DMS 273 treated with DMSO at 0.1 percent for 48 hours (cell line): ENCODE data around the gene MYCN.
"Not testable (repeated sequence)": the region's sequence is repeated elsewhere in the genome, so short reads cannot be mapped to it uniquely, and the experiment has no call there.

Experiments
- DNase-seq: peaks from one replicate; lab custom pipeline; 2025; lab: John Stamatoyannopoulos, UW

MYCN gene

DNA sequence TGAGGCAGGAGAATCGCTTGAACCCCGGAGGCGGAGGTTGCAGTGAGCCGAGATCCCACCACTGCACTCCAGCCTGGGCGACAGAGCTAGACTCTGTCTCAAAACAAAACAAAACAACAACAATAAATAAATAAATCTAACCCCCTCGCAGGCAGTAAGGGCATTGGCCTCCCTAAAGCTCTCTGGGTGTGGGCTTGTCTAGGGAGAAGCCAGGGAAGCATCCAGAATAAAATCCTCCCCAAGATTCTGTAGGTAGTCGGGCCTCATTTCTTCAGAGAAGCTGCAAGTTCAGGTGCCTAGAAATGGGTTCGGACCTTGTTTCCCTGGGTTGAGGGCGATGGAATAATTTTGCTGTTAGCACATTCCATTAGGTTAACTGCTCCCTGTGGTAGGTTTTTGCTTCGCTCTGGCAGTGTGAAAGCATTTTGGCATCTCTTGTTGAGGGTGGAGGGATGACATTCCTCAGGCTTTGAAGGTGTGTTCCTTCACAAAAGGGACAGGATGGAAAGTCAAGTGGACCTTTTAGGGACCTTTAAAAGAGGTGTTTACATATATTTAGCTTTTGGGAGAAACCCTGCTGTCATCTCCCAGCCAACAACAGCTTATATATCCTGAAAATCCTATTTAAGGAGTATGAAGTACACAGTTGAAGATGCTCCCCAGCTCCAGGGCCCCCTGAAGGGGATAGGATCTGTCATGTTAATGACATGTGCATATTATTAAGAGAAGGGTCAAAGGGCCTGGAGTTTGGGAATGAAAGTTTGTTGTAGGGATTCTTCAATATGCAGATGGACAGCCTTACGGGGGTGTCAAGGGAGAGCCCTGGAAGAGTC lies 17.7 kb downstream of the MYCN start:
- DNase-seq, result no peak

DNA sequence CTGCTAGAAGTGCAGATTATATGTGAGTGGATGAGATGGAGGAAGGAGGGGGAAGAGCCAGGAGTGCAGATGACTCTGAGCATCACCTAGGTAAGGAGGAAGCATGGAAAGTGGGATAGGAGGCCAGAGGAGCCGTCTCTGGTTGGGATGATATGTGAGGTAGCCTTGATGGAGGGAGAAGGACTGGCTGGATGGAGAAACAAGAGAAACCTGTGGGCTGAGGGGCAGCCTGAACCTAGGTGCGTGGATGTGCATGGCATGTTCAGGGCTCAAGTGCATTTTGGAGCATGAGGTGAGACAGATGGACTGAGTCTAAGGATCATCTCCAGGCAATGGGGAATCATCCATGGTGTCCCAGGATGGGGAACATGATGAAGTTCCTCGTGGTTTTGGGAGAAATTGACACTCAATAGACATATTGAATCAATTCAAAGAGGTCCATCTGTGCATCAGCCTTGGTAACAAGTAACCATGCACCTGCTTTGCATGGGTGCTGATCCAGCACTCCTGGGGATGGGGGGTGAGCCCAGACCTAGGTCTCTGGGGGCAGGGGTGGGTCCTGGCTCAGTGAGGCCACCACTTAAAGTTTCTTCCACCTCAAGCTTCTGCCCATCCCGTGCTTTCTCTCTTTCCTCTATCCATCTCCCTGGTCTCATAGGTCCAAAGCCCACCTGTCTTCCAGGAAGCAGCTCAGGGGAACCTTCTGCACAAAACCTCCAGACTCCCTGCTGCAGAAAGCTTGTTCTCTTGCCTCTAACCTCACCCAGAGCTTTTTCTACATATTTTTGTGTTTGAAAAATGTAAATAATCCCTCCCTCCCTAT lies 19.2 kb downstream of the MYCN start:
- DNase-seq, result no peak

- DNase-seq, result not testable (repeated sequence)
Observed at GRCh38 chr2:15960154-15960520, 19.8 kb downstream of the MYCN start.

DNA sequence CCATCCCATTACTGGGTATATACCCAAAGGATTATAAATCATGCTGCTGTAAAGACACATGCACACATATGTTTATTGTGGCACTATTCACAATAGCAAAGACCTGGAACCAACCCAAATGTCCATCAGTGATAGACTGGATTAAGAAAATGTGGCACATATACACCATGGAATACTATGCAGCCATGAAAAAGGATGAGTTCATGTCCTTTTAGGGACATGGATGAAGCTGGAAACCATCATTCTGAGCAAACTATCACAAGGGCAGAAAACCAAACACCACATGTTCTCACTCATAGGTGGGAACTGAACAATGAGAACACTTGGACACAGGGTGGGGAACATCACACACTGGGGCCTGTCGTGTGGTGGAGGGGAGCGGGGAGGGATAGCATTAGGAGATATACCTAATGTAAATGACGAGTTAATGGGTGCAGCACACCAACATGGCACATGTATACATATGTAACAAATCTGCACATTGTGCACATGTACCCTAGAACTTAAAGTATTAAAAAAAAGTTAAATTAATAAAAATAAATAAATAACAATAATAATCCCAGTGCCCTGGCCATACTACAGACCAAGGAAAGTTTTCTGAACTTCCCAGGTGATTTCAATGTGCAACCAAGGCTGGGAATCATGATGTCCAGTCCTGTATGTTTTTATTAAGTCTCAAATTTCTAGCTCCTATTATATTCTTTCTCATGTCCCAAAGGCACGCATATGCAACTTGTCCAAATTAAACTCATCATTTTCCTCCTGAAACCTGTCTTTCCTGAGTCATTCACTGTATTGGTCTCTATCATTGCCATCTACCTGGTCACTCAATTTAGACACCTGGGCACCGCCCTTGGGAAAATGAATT lies 23.0 kb downstream of the MYCN start:
- not testable (repeated sequence) for DNase-seq

DNA sequence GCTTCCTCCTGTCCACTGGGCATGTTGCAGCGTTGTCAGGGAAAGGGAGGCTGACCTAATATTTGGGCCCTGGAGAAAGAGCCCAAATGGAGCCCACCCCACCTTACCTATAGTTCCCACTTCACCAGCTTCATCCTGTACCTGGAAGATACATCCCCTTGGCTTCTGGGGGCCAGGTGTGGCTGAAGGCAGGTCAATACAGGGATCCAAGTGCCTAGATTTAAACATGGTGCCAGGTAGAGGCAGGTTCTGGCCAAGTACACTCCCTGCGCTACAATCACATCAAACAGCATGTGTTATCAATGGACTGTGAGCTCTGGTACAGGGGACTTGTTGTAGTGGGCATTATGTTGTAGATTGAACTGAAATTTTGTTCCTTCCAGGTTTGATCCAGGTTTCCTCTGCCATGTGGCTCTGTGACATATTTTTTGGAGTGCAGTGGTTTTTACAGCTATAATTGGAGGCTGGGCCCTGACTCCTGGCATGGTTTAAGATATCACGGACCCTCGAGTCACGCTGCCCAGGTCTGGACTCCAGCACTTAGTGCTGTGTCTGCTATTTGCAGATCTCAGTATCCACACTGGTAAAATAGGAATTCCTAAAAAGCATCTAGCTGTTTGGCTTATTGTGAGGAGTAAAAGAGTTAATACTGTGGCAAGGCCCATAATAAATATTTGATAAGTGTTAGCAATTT lies 23.8 kb downstream of the MYCN start:
- no peak for DNase-seq

GRCh38 chr2:15964936-15965563 lies 24.7 kb downstream of the MYCN start:
- no peak for DNase-seq

DNA sequence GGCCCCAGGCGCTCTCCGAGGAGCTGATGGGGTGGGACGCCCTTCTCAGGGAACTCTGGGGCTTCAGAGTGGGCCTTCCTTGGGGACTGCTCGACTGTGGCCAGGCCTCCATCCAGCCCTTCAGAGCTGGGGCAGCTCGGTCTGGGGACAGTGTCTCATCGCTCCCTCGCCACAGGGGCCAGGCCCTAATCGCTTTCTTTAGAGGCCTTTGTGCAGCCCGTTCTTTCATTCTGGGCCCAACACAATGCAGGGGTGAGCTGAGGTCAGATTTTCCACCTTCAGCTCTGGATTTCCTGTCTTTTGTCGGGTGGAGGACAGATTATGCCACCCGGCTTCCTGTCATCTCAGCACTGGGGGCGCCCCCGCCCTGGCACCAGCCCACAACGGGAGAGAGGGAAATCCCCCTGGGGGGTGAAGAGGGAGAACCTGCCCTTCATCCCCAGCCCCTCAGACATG lies 25.2 kb downstream of the MYCN start:
- no peak for DNase-seq

DNA sequence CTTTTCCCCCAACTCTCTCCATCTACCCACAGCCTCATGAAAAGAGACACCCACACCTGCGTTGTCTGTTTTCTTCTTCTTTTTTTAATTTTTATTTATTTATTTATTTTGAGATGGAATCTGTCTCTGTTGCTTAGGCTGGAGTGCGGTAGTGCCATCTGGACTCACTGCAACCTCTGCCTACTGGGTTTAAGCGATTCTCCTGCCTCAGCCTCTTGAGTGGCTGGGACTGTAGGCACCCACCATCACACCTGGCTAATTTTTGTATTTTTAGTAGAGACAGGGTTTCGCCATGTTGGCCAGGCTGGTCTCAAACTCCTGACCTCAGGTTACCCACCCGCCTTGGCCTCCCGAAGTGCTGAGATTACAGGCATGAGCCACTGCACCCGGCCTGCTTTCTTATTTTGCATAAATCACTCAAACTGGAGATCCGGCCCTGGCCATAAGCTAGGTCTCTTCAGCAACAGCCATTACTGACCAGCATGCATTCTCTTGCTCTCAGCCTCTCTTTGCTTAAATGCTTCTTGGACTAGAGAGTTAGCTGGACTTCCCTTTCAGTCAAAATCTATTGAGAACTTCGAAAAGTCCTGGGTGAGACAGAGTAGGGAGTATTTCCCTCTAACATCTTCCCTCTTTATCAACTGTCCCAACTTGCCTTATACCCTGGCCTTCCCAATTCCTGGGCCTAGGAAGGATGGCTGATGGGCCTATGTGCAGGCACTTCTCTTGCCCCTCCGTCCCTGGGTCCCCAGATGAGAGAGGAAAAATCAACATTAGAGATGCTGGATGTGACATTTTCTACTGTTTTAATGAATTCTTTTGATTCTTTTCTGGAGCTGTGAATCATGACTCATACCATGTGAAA lies 27.3 kb downstream of the MYCN start:
- DNase-seq, result no peak

DNA sequence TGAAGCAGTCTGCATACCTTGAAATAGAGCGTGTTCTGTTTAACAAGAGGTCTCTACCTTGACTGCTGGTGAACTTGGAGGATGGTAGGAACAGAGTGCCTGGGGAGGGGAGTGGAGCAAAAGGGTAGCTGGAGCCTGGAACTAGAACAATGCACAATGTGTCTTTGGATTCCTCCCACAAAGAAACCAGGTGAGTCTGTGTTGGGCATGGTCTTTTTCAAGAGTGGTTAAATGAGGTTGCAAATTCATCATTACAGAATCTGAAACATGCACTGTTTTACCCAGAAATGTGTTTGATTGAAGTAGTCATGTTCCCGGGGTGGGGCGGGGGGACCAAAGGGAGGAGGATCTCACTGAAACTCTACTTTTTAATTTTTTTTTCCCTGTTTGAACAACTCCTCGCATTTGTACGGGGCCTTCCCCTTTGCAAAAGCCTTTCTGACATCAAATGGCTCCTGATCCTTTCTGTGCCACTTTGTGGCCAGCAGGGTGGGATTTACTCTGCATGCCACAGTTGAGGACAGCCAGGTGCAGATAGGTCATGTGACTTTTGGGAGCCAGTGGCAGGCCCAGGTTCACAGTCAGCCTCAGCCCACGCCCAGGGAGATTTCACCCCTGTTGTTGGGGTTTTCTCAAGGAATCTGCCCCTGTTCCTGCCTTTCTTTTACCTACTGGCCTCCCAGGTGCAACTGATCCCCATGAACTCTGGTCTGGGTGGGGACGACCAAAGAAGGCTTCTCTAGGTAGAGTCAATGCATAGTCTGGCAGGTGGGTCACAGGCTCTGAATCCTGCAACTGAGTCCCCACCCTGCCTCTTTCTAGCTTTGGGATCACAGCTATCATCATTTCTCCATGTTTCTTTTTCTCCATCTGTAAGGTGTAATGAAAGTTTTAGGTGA lies 28.2 kb downstream of the MYCN start:
- no peak for DNase-seq

DNA sequence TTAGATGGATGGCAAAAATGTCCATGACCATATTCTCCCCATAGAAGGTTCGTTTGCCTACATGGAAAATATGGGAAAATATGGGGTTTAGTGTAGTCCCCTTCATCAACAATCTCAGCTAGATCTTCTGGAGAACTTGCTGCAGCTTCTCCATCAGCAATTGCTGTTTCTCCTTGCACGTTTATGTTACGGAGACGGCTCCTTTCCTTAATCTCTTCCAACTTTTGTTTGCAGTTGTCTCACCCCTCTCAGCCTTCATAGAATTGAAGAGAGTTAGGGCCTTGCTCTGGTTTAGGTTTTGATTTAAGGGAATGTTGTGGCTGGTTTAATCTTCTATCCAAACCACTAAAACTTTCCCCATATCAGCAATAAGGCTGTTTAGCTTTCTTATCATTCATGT lies 28.9 kb downstream of the MYCN start:
- DNase-seq, result no peak

- DNase-seq, result no peak
Observed at GRCh38 chr2:15970701-15971100, 30.4 kb downstream of the MYCN start.

GRCh38 chr2:15971351-15971750 lies 31.0 kb downstream of the MYCN start:
- DNase-seq, result no peak

DNA sequence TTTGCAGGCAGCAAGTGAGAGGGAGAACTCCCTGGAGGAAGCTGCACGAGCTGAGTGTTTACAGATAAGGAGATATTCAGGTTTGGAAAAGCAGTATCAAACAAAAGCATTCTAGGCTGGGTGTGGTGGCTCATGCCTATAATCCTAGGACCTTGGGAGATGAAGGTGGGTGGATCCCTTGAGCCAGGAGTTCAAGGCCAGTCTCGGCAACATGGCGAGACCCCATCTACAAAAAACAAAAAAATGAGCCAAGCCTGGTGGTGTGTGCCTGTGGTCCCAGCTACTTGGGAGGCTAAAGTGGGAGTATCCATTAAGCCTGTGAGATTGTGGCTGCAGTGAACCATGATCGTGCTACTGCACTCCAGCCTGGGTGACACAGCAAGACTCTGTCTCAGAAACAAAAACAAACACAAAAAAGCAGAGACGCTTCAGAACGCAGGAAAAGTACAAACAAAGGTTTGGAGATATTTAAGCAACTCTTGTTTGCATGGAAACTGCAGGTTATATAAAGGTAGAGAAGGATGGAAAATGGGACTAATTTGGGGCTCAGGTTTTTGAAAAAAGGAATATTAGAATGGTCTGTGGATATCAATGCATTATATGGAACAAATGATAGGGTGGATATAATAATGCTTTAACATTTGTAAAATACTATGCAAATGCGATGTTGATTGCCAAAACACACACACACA lies 31.6 kb downstream of the MYCN start:
- no peak for DNase-seq

GRCh38 chr2:15973481-15974401 lies 33.4 kb downstream of the MYCN start:
- DNase-seq, result no peak

DNA sequence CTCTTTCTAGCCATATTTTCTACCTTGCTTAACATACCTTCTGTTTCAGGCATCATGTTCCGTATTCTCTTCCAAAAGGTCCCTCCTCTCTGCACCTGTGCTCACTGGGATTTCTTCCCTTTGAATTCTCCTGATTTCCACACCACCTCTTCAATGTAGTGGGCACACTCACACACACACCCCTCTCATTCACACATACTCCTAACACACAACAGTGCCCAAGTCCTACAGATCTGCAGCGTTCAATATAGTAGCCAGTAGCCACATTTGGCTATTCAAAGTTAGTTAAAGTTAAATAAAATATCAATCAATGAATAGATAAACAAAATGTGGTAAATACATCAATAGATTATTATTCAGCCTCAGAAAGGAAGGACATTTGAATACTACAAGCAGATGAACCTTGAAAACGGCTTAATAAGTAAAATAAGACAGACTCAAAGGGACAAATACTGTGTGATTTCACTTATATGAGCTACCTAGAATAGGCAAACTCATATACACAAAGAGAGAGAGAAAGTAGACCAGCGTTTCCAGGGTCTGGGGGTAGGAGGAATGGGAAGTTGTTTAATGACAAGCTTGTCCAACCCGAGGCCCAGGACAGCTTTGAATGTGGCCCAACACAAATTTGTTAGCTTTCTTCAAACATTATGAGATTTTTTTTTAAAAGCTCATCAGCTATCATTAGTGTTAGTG lies 34.4 kb downstream of the MYCN start:
- DNase-seq, result no peak

DNA sequence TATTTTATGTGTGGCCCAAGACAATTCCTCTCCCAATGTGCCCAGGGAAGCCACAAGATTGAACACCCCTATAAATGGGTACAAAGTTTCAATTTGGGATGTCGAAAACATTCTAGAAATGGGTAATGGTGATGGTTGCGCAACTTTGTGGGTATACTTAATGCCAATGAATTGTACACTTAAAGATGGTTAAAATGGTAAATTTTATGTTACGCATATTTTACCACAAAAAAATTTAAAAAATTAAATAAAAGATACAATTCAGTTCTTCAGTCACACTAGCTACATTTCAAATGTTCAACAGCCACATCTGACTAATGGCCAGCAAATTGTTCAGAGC lies 34.9 kb downstream of the MYCN start:
- no peak for DNase-seq

GRCh38 chr2:15975676-15976075 lies 35.3 kb downstream of the MYCN start:
- no peak for DNase-seq
